Ishikawa (cell line): ENCODE results near the gene DNPEP.

ENCODE experiments used
- CEBPB ChIP-seq: IDR thresholded peaks from 2 replicates; pipeline ENCODE4 v1.6.1; 2012
- EP300 ChIP-seq: IDR thresholded peaks from 2 replicates; pipeline ENCODE4 v1.6.1; 2012; ENCODE audit warnings: borderline replicate concordance
- RAD21 ChIP-seq: IDR thresholded peaks from 2 replicates; pipeline ENCODE4 v1.6.1; 2012; ENCODE audit warnings: low read depth
- TCF12 ChIP-seq: IDR thresholded peaks from 2 replicates; pipeline ENCODE4 v1.6.1; 2012; ENCODE audit warnings: low read depth

DNA sequence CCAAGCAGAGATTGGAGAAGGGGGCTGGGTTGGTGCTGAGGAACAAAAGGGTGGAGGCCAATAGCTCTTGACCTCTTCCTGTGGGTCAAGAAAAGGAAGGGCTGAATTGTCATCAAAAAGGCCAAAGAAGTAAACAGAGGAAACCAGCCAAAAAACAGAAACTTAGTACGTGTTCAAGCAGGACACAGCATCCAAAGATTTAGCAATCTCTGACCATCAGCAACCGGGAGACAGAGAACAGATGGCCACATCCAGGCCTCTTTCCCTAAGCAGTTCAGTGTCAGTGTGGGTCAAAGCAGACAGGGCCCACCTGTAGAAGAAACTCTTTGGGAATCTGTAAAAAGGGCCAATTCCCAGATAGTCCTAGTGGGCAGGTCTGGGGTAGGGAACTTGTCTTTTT lies 2.9 kb downstream of the DNPEP start:
- no peak for TF ChIP-seq EP300
- TF ChIP-seq CEBPB = no peak
- TF ChIP-seq TCF12 = no peak
- TF ChIP-seq RAD21 = no peak
